GF-D8 (cell line): ENCODE measurements around the gene THRSP.
"Not testable (repeated sequence)": the region's sequence is repeated elsewhere in the genome, so short reads cannot be mapped to it uniquely, and the experiment has no call there.

ENCODE experiments used
- DNase-seq: peaks from one replicate; lab custom pipeline; 2025; lab: John Stamatoyannopoulos, UW

THRSP gene

GRCh38 chr11:78063440-78064181 lies at the start of gene THRSP:
THRSP (plus strand) TSS chr11:78063861; CDS start chr11:78063882, 21 bp downstream.
- DNase-seq = no peak

- not testable (repeated sequence) for DNase-seq
These were observed 48.6 kb upstream of the THRSP start for GRCh38 chr11:78014937-78015520.

GRCh38 chr11:78015878-78016277 lies 47.8 kb upstream of the THRSP start:
- no peak for DNase-seq

- no peak for DNase-seq
These were observed 43.9 kb upstream of the THRSP start for GRCh38 chr11:78019808-78020207.

GRCh38 chr11:78020246-78020645 lies 43.4 kb upstream of the THRSP start:
- no peak for DNase-seq

GRCh38 chr11:78021611-78022010 lies 42.0 kb upstream of the THRSP start:
- no peak for DNase-seq

GRCh38 chr11:78022397-78023396 lies 41.0 kb upstream of the THRSP start, which contains the start of gene KCTD14:
KCTD14 (minus strand) TSS chr11:78023276; CDS start chr11:78023249, 27 bp downstream.
- no peak for DNase-seq

- no peak for DNase-seq
These were observed 40.2 kb upstream of the THRSP start for GRCh38 chr11:78023426-78023825.

- no peak for DNase-seq
These were observed 38.3 kb upstream of the THRSP start for GRCh38 chr11:78025378-78025777.

GRCh38 chr11:78027759-78028158 lies 35.9 kb upstream of the THRSP start:
- DNase-seq = no peak

- DNase-seq = not testable (repeated sequence)
These were observed 35.2 kb upstream of the THRSP start for GRCh38 chr11:78028423-78028822.

- no peak for DNase-seq
These were observed 33.0 kb upstream of the THRSP start for GRCh38 chr11:78030429-78031325.

GRCh38 chr11:78031629-78032028 lies 32.0 kb upstream of the THRSP start:
- DNase-seq = no peak

GRCh38 chr11:78032090-78032489 lies 31.6 kb upstream of the THRSP start:
- no peak for DNase-seq

GRCh38 chr11:78033040-78033439 lies 30.6 kb upstream of the THRSP start:
- no peak for DNase-seq

- DNase-seq = no peak
These were observed 29.0 kb upstream of the THRSP start for GRCh38 chr11:78034623-78035022.

- DNase-seq = no peak
These were observed 27.3 kb upstream of the THRSP start for GRCh38 chr11:78036313-78036712.

- DNase-seq = no peak
These were observed 26.6 kb upstream of the THRSP start for GRCh38 chr11:78037056-78037455.

- DNase-seq = no peak
These were observed 25.6 kb upstream of the THRSP start for GRCh38 chr11:78037825-78038620.

GRCh38 chr11:78038697-78039313 lies 24.9 kb upstream of the THRSP start:
- DNase-seq = no peak
